Stimulated activated CD8-positive, alpha-beta memory T cell treated with anti-CD3 and anti-CD28 coated beads, Interleukin-7, amount 100 ng/mL, for 4 hours (primary cell): Measurements from ENCODE around the gene SMYD3.

ENCODE experiments used
- DNase-seq, 2 donors: peaks; one replicate each; pipeline ENCODE4 v3.0.0-alpha.2; 2020; ENCODE audit warnings: low read depth in 2 of 2

Gene SMYD3

GRCh38 chr1:246213947-246214346 is 293.1 kb downstream of the SMYD3 start:
- DNase-seq: no peak

- DNase-seq: no peak
These were observed 293.6 kb downstream of the SMYD3 start for GRCh38 chr1:246213502-246213901.

- no peak for DNase-seq
These were observed 294.0 kb downstream of the SMYD3 start for GRCh38 chr1:246213036-246213435.

GRCh38 chr1:246212013-246212412 is 295.1 kb downstream of the SMYD3 start:
- DNase-seq: no peak

GRCh38 chr1:246210756-246211155 is 296.3 kb downstream of the SMYD3 start:
- DNase-seq: no peak

GRCh38 chr1:246208105-246208504 is 299.0 kb downstream of the SMYD3 start:
- DNase-seq: no peak

GRCh38 chr1:246203180-246203579 is 303.9 kb downstream of the SMYD3 start:
- no peak for DNase-seq

- no peak for DNase-seq
These were observed 306.3 kb downstream of the SMYD3 start for GRCh38 chr1:246200738-246201137.

GRCh38 chr1:246200225-246200624 is 306.9 kb downstream of the SMYD3 start:
- DNase-seq: no peak

- no peak for DNase-seq
These were observed 307.9 kb downstream of the SMYD3 start for GRCh38 chr1:246199086-246199645.

- DNase-seq: no peak
These were observed 308.8 kb downstream of the SMYD3 start for GRCh38 chr1:246198115-246198816.

GRCh38 chr1:246197076-246197475 is 310.0 kb downstream of the SMYD3 start:
- DNase-seq: no peak

- DNase-seq: no peak
These were observed 311.8 kb downstream of the SMYD3 start for GRCh38 chr1:246195296-246195695.

- no peak for DNase-seq
These were observed 313.5 kb downstream of the SMYD3 start for GRCh38 chr1:246193537-246193936.

- DNase-seq: no peak
These were observed 318.0 kb downstream of the SMYD3 start for GRCh38 chr1:246189126-246189525.

GRCh38 chr1:246187834-246188372 is 319.2 kb downstream of the SMYD3 start:
- DNase-seq: no peak

- DNase-seq: no peak
These were observed 322.6 kb downstream of the SMYD3 start for GRCh38 chr1:246184503-246184902.

- no peak for DNase-seq
These were observed 324.8 kb downstream of the SMYD3 start for GRCh38 chr1:246182149-246182851.

- DNase-seq: no peak
These were observed 325.8 kb downstream of the SMYD3 start for GRCh38 chr1:246181241-246181640.

- no peak for DNase-seq
These were observed 327.7 kb downstream of the SMYD3 start for GRCh38 chr1:246179401-246179800.

- DNase-seq: no peak
These were observed 328.3 kb downstream of the SMYD3 start for GRCh38 chr1:246178717-246179311.
